ENCODE data around the gene ITPK1. TPM values are rescaled to one million over a fixed set of nuclear protein-coding genes. Genes with fewer than 3 reads are reported as not detected.

The ITPK1 gene
- total RNA-seq, 4 donors from 2014 or later = 43.9 to 56.1 (median 44.5) TPM

DNA sequence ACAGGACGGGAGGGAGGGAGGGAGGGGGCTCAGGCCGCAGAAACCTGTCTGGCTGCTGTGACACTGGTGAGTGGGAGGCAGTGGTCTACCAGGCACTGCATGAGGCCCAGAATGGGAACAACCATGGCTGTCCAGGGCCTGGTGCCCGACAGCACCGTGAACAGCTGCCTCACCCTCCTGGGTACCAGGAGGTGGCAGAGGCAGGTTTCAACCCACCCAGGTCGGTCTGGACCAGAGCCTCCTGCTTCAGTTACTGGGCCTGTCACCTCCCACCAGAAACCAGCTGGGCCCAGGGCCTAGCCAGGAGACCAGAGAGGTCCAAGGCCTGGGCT is 80.2 kb downstream of the ITPK1 start:
- WGBS, 2 donors = 88 to 97% methylated on average over 4 to 5 of the region's 5 CpGs
- Histone ChIP-seq H3K27ac (no peak overlapping the region), H3K4me1 (peaks cover 18 to 68% of the 10 kb centered on the region in 2 donors), H3K27me3 (no peaks in the 10 kb centered on the region), H3K9me3 (no peaks in the 10 kb centered on the region), H3K36me3 (no peaks in the 10 kb centered on the region), H3K4me3 (replicated peaks in 1 of 3) (no peak overlapping the region)
- no peak for TF ChIP-seq POLR2A (IDR thresholded peaks at IDR 0.05)
- TF ChIP-seq, protein P1, sequence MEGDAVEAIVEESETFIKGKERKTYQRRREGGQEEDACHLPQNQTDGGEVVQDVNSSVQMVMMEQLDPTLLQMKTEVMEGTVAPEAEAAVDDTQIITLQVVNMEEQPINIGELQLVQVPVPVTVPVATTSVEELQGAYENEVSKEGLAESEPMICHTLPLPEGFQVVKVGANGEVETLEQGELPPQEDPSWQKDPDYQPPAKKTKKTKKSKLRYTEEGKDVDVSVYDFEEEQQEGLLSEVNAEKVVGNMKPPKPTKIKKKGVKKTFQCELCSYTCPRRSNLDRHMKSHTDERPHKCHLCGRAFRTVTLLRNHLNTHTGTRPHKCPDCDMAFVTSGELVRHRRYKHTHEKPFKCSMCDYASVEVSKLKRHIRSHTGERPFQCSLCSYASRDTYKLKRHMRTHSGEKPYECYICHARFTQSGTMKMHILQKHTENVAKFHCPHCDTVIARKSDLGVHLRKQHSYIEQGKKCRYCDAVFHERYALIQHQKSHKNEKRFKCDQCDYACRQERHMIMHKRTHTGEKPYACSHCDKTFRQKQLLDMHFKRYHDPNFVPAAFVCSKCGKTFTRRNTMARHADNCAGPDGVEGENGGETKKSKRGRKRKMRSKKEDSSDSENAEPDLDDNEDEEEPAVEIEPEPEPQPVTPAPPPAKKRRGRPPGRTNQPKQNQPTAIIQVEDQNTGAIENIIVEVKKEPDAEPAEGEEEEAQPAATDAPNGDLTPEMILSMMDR (IDR thresholded peaks at IDR 0.05) = no peak
- DNase-seq = no peak
- intact Hi-C loops (cut with DNase I) = no loop called here

DNA sequence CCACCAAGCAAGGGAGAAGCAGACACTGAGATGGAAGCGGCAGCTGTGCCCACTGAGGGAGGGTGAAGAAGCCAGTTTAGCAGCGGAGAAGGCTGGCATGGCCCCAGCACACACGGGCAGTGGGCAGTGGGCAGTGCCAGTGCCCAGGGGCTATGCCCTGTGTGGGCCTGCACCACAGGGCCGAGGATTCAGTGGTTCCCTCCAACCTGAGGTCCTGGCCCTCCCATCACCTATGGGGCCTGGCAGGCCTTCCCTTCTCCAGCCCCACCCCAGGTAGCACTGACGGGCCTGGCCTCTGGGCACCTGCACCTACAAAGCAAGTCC is 81.1 kb downstream of the ITPK1 start:
- H3K4me1 ChIP-seq = peaks cover 8 to 59% of the 10 kb centered on the region in 2 donors
- peak overlapping the region in 1 of 3 donors; percentile 39 for H3K27ac ChIP-seq
- 94% methylated on average over 4 to 5 of the region's 5 CpGs for WGBS, 2 donors

DNA sequence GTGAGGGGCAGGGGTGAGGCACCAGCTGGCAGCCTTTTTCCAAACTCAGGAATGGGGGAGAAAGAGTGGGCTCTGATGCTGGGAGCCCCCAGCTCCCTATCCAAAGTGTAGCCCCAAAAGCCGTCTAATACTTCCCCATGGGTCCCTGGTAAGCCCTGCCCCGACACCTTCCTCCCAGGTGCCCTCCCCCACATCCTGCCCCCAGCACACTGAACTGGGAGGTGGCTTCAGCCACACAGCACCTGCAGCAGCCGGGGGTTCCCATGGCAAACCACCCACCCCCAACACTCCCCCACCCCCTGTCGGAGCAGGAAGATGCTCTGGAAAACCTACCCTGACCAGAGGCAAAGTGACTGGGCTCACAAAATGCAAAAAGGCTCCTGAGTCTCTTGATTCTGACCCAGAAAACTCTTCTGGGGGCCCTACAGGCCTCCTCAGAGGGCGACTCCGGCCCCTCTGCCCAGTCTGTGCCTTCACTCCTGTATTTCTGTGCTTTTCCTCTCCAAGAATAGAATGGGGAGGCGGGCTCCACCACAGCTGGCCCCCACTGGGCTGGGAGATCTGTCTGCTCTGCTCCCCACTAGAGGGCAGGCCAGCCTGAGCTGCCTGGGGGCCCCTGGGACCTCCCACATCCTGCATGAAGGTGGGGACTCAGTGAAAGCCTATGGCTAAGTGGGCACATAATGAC is 81.6 kb downstream of the ITPK1 start:
- intact Hi-C loops (cut with DNase I) = no loop called here
- peak overlapping the region in 1 of 3 donors; percentile 39 for H3K27ac ChIP-seq
- H3K4me1 ChIP-seq = peaks cover 3 to 59% of the 10 kb centered on the region in 2 donors
- no peaks in the 10 kb centered on the region for H3K36me3 ChIP-seq
- no peak for DNase-seq
- TF ChIP-seq, protein P1 (IDR thresholded peaks at IDR 0.05) = peak in 4 of 6 experiments; percentile 18 to 36 (median 24)
- TF ChIP-seq POLR2A (IDR thresholded peaks at IDR 0.05) = no peak
- H3K4me3 ChIP-seq (replicated peaks in 1 of 3) = no peak overlapping the region
- no peaks in the 10 kb centered on the region for H3K27me3 ChIP-seq
- 97 to 100% methylated on average over 6 to 7 of the region's 7 CpGs for WGBS, 2 donors
- H3K9me3 ChIP-seq = no peaks in the 10 kb centered on the region

More for the DNA sequence above, 81.1 kb downstream of the ITPK1 start:
- Histone ChIP-seq H3K9me3 (no peaks in the 10 kb centered on the region), H3K36me3 (no peaks in the 10 kb centered on the region), H3K27me3 (no peaks in the 10 kb centered on the region), H3K4me3 (replicated peaks in 1 of 3) (no peak overlapping the region)
- TF ChIP-seq POLR2A (IDR thresholded peaks at IDR 0.05) = no peak
- TF ChIP-seq, protein P1 (IDR thresholded peaks at IDR 0.05) = no peak
- intact Hi-C loops (cut with DNase I) = no loop called here
- no peak for DNase-seq

DNA sequence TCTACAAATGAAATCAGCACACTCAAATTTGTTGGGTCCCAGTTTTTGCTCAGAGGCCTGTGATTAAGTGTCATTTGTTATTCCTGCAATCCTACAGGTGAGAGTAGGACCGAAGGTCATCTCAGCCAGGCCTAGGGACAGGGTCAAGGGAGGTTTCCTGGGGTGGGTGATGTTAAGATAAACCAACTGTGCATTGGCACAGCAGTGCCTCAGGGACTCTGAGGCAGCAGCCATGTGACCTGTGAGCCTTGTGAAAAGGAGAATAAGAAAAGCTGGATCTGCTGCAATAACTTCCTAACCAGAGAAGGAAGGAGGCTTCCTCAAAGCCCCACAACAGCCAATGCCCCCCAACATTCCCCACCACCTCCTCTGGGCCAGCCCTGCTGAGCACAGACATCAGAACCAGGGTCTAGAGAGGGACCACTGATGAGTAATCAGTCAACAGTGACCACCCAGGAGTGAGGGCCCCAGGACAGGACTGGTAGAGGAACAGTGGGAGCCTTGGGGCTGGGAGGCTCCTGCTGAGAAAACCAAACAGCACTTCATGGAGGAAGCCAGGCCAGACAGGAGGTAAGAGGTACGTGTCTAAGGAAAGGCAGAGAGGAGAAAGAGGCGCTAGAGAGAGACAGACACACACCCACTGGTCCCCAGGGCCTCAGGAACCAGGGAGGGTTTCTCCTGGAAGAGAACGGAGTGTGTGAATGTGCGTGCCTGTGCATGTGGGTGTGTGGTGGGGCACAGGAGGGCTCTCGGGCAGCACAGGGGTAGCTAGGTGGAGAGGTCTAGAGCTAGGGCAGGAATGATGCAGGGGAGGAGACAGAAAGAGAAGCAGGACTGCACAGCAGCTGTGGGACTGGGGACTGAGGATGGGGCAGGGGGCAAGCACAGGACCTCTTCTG is 82.4 kb downstream of the ITPK1 start:
- TF ChIP-seq POLR2A (IDR thresholded peaks at IDR 0.05) = no peak
- TF ChIP-seq, protein P1 (IDR thresholded peaks at IDR 0.05) = no peak
- Histone ChIP-seq H3K4me1 (peaks cover 8 to 60% of the 10 kb centered on the region in 2 donors), H3K9me3 (no peaks in the 10 kb centered on the region), H3K27me3 (no peaks in the 10 kb centered on the region), H3K36me3 (no peaks in the 10 kb centered on the region), H3K4me3 (replicated peaks in 1 of 3) (no peak overlapping the region), H3K27ac (peak overlapping the region; percentile 35 to 61 (median 43))
- whole genome bisulfite sequencing, 2 donors = 86 to 87% methylated on average over 6 of the region's 6 CpGs
- no peak for DNase-seq
- intact Hi-C loops (cut with DNase I) = no loop called here

Measured in thyroid gland (tissue), 4 donors.